HL-60 (cell line): ENCODE data around the gene SNTG2.
"Not testable (repeated sequence)": the region's sequence is repeated elsewhere in the genome, so short reads cannot be mapped to it uniquely, and the experiment has no call there.

Experiments used
- DNase-seq, 2 experiments: peaks; one replicate each; pipeline ENCODE4 v3.0.0-alpha.2; 2010 to 2020; ENCODE audit warnings: low read depth in 1 of 2, low spot score in 1 of 2
- H3K27ac ChIP-seq: fragments of 250-450 bp; sonication (Bioruptor Pico); replicated peaks from 2 replicates; pipeline ENCODE4 v1.5.1; 2020; ENCODE audit warnings: mild to moderate bottlenecking, moderate library complexity
- H3K27me3 ChIP-seq: fragments of 250-450 bp; sonication (Bioruptor Pico); 2 replicates; pipeline ENCODE4 v1.5.1; 2021; ENCODE audit warnings: mild to moderate bottlenecking, moderate library complexity; ENCODE audit not compliant: insufficient read depth, poor library complexity, severe bottlenecking
- H3K4me3 ChIP-seq: replicated peaks from 2 replicates; pipeline ENCODE4 v1.5.1; 2011; ENCODE audit warnings: mild to moderate bottlenecking, control low read depth, low read length; ENCODE audit not compliant: insufficient read depth
- GABPA ChIP-seq: IDR thresholded peaks from 2 replicates; pipeline ENCODE4 v1.6.1; 2012; ENCODE audit warnings: low read depth
- POLR2AphosphoS5 ChIP-seq: IDR thresholded peaks from 2 replicates; pipeline ENCODE4 v1.6.1; 2012; ENCODE audit warnings: low read depth
- SPI1 ChIP-seq: IDR thresholded peaks from 2 replicates; pipeline ENCODE4 v1.6.1; 2012; ENCODE audit warnings: low read depth, mild to moderate bottlenecking, borderline replicate concordance
- TF ChIP-seq, protein P1 (sequence below): IDR thresholded peaks from one replicate; pipeline ENCODE4 v1.5.1; 2011; ENCODE audit warnings: low read length, control low read depth, inconsistent platforms; ENCODE audit not compliant: insufficient read depth
- TF ChIP-seq, protein P2 (sequence below): IDR thresholded peaks from 2 replicates; pipeline ENCODE4 v1.6.1; 2012; ENCODE audit warnings: low read depth; ENCODE audit not compliant: insufficient replicate concordance

Gene SNTG2

DNA sequence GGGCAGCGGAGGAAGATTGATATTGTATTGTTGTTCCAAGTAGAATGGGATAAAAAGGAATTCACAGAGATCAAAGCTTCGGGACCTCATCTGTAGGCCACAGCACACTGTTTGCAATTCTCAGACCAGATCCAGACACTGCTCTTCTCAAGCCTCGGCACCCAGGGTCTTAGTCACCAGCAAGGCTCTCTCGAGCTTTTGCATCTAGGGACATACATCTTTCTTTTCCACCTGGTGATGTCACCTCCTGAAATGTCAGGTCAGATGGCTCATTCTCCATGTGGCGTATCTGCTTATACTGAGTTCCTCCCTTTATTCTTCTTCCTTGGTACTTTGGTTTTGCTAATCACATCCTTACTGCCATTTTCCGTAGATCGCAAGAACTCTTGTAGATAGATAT is 42.9 kb upstream of the SNTG2 start:
- no peaks in the 10 kb centered on the region for H3K27me3 ChIP-seq
- TF ChIP-seq, protein P1, sequence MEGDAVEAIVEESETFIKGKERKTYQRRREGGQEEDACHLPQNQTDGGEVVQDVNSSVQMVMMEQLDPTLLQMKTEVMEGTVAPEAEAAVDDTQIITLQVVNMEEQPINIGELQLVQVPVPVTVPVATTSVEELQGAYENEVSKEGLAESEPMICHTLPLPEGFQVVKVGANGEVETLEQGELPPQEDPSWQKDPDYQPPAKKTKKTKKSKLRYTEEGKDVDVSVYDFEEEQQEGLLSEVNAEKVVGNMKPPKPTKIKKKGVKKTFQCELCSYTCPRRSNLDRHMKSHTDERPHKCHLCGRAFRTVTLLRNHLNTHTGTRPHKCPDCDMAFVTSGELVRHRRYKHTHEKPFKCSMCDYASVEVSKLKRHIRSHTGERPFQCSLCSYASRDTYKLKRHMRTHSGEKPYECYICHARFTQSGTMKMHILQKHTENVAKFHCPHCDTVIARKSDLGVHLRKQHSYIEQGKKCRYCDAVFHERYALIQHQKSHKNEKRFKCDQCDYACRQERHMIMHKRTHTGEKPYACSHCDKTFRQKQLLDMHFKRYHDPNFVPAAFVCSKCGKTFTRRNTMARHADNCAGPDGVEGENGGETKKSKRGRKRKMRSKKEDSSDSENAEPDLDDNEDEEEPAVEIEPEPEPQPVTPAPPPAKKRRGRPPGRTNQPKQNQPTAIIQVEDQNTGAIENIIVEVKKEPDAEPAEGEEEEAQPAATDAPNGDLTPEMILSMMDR, result no peak
- TF ChIP-seq POLR2AphosphoS5 (no peak), SPI1 (no peak), GABPA (no peak)
- TF ChIP-seq, protein P2, sequence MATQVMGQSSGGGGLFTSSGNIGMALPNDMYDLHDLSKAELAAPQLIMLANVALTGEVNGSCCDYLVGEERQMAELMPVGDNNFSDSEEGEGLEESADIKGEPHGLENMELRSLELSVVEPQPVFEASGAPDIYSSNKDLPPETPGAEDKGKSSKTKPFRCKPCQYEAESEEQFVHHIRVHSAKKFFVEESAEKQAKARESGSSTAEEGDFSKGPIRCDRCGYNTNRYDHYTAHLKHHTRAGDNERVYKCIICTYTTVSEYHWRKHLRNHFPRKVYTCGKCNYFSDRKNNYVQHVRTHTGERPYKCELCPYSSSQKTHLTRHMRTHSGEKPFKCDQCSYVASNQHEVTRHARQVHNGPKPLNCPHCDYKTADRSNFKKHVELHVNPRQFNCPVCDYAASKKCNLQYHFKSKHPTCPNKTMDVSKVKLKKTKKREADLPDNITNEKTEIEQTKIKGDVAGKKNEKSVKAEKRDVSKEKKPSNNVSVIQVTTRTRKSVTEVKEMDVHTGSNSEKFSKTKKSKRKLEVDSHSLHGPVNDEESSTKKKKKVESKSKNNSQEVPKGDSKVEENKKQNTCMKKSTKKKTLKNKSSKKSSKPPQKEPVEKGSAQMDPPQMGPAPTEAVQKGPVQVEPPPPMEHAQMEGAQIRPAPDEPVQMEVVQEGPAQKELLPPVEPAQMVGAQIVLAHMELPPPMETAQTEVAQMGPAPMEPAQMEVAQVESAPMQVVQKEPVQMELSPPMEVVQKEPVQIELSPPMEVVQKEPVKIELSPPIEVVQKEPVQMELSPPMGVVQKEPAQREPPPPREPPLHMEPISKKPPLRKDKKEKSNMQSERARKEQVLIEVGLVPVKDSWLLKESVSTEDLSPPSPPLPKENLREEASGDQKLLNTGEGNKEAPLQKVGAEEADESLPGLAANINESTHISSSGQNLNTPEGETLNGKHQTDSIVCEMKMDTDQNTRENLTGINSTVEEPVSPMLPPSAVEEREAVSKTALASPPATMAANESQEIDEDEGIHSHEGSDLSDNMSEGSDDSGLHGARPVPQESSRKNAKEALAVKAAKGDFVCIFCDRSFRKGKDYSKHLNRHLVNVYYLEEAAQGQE, result no peak
- no peak overlapping the region for H3K4me3 ChIP-seq
- DNase-seq, result no peak
- no peak overlapping the region for H3K27ac ChIP-seq

DNA sequence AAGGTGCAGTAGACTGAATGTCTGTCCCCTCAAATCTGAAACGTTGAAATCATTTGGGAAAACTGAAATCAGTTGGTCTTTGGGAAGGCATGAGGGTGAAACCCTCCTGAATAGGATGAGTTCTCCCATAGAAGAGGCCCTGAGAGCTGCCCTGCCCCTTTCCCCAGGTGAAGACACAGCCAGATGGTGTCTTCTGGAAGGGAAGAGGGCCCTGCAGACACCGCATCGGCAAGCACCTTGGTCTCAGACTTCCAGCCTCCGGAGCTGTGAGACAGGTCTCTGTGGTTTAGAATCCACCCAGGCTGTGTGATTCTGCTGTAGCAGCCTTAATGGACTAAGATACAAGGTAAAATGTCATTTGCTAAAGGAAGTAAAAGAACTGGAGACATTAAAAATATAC is 42.1 kb upstream of the SNTG2 start:
- TF ChIP-seq, protein P1, result no peak
- TF ChIP-seq SPI1, result no peak
- TF ChIP-seq, protein P2, result no peak
- no peak for TF ChIP-seq POLR2AphosphoS5
- TF ChIP-seq GABPA, result no peak
- Histone ChIP-seq H3K4me3 (no peak overlapping the region), H3K27ac (no peak overlapping the region), H3K27me3 (no peaks in the 10 kb centered on the region)
- DNase-seq, result no peak

DNA sequence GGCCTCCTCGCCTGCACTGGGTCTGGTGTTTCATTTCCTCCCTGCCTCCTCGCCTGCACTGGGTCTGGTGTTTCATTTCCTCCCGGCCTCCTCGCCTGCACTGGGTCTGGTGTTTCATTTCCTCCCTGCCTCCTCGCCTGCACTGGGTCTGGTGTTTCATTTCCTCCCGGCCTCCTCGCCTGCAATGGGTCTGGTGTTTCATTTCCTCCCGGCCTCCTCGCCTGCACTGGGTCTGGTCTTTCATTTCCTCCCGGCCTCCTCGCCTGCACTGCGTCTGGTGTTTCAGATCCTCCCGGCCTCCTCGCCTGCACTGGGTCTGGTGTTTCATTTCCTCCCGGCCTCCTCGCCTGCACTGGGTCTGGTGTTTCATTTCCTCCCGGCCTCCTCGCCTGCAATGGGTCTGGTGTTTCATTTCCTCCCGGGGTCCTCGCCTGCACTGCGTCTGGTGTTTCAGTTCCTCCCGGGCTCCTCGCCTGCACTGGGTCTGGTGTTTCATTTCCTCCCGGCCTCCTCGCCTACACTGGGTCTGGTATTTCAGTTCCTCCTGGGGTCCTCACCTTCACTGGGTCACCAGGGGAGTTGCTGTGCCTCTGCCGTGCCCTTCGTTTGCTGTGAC is 40.8 kb upstream of the SNTG2 start:
- not testable (repeated sequence) for H3K27me3 ChIP-seq, H3K27ac ChIP-seq, H3K4me3 ChIP-seq, DNase-seq

DNA sequence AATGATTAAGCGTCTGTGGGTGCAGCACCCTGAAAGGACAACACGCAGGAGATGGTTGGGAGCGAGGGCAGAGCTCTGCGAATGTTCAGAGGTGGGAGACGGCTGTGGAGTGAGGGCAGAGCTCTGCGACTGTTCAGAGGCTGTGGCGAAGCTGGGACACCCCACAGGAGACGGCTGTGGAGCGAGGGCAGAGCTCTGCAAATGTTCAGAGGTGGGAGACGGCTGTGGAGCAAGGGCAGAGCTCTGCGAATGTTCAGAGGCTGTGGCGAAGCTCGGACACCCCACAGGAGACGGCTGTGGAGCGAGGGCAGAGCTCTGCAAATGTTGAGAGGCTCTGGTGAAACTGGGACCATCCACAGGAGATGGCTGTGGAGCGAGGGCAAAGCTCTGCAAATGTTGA is 40.0 kb upstream of the SNTG2 start:
- Histone ChIP-seq H3K27ac (no peak overlapping the region), H3K4me3 (no peak overlapping the region), H3K27me3 (no peaks in the 10 kb centered on the region)
- TF ChIP-seq POLR2AphosphoS5, result no peak
- no peak for TF ChIP-seq GABPA
- no peak for TF ChIP-seq SPI1
- TF ChIP-seq, protein P1, result no peak
- TF ChIP-seq, protein P2, result no peak
- DNase-seq, result no peak
